ENCODE data around the gene RHBDD2.

GRCh38 chr7:75900617-75901315, 21.9 kb downstream of the RHBDD2 start:
- TF ChIP-seq POLR2A (IDR thresholded peaks at IDR 0.05): no peak
- no peak for TF ChIP-seq CTCF (IDR thresholded peaks at IDR 0.05)

Data from vagina (tissue), 2 donors.